Activated B cell treated with CpG ODN at 0.5 μM for 24 hours (primary cell): ENCODE results near the gene COG8. TPM values are rescaled to one million over a fixed set of nuclear protein-coding genes. Genes with fewer than 3 reads are reported as not detected.

Experiments used
- ATAC-seq: fragments of 200-7000 bp; cut with Tn5 transposase; one replicate; pipeline ENCODE4 v1.10.0; 2021; ENCODE audit warnings: low read depth, mild to moderate bottlenecking, moderate library complexity
- CTCF ChIA-PET: fragments of 350-600 bp; sonication (Branson Sonifier 250); formaldehyde crosslinking; loops from one replicate; lab custom pipeline; 2021; ENCODE audit warnings: antibody characterized with exemption; lab: Charles Lee
- POLR2A ChIA-PET: fragments of 350-600 bp; sonication (Branson Sonifier 250); formaldehyde crosslinking; loops from one replicate; lab custom pipeline; 2021; ENCODE audit warnings: antibody characterized with exemption; lab: Charles Lee
- DNase-seq: peaks from one replicate; pipeline ENCODE4 v3.0.0; 2022
- H3K27ac Mint-ChIP-seq: one replicate; pipeline ENCODE4 v1.8.0; 2020; ENCODE audit warnings: mixed read lengths
- H3K27me3 Mint-ChIP-seq: one replicate; pipeline ENCODE4 v1.8.0; 2021; ENCODE audit warnings: mixed read lengths
- H3K36me3 Mint-ChIP-seq: one replicate; pipeline ENCODE4 v1.8.0; 2021; ENCODE audit warnings: low read depth, mixed read lengths
- H3K4me1 Mint-ChIP-seq: one replicate; pipeline ENCODE4 v1.8.0; 2021; ENCODE audit warnings: mixed read lengths
- H3K4me3 Mint-ChIP-seq: one replicate; pipeline ENCODE4 v1.8.0; 2020; ENCODE audit warnings: mild to moderate bottlenecking, mixed read lengths
- H3K9me3 Mint-ChIP-seq: one replicate; pipeline ENCODE4 v1.8.0; 2020; ENCODE audit warnings: mixed read lengths
- CTCF ChIP-seq: fragments of 200-600 bp; IDR thresholded peaks from one replicate; pipeline ENCODE4 v1.8.0; 2022; ENCODE audit warnings: antibody characterized with exemption, mild to moderate bottlenecking
- intact Hi-C: fragments of 100-400 bp; cut with micrococcal nuclease; formaldehyde crosslinking; loops from one replicate; pipeline ENCODE4 v1.15.1; 2024
- total RNA-seq: library from RNA; stranded (reverse); gene quantifications from 2 replicates; pipeline ENCODE4 v1.2.3, GENCODE V29; 2022

Gene COG8
- total RNA-seq, 1 donor from 2014 or later = 45.4 TPM

GRCh38 chr16:69325784-69326171, 13.6 kb downstream of the COG8 start:
- peaks cover 74% of the 10 kb centered on the region for H3K36me3 Mint-ChIP-seq

GRCh38 chr16:69324585-69325253, 14.6 kb downstream of the COG8 start:
- POLR2A ChIA-PET = interaction anchor here (0.7 to 1.2 kb wide), 3 partner anchors 51 to 933 kb away, joined by 3 to 5 read pairs (median 5); no protein-coding TSS in a partner anchor
- TF ChIP-seq CTCF = no peak
- H3K27me3 Mint-ChIP-seq = no peaks in the 10 kb centered on the region
- H3K9me3 Mint-ChIP-seq = no peaks in the 10 kb centered on the region
- H3K36me3 Mint-ChIP-seq = peaks cover 80% of the 10 kb centered on the region
- DNase-seq = no peak
- no peak overlapping the region for H3K4me3 Mint-ChIP-seq
- intact Hi-C loops = no loop called here
- H3K27ac Mint-ChIP-seq = no peak overlapping the region
- no peak for ATAC-seq
- CTCF ChIA-PET = no interaction called here
- H3K4me1 Mint-ChIP-seq = peaks cover 33% of the 10 kb centered on the region

More at GRCh38 chr16:69325784-69326171, 13.6 kb downstream of the COG8 start:
- CTCF ChIA-PET = no interaction called here
- Mint-ChIP-seq H3K9me3 (no peaks in the 10 kb centered on the region), H3K27ac (no peak overlapping the region), H3K27me3 (no peaks in the 10 kb centered on the region), H3K4me1 (peaks cover 34% of the 10 kb centered on the region), H3K4me3 (no peak overlapping the region)
- ATAC-seq (no peak), DNase-seq (no peak)
- POLR2A ChIA-PET = interaction anchor here (0.7 kb wide), 1 partner anchor 932 kb away, joined by 5 read pairs; no protein-coding TSS in a partner anchor
- intact Hi-C loops = no loop called here
- no peak for TF ChIP-seq CTCF

GRCh38 chr16:69324013-69324531, 15.3 kb downstream of the COG8 start:
- Mint-ChIP-seq H3K4me1 (peaks cover 26% of the 10 kb centered on the region), H3K9me3 (no peaks in the 10 kb centered on the region), H3K27me3 (no peaks in the 10 kb centered on the region), H3K4me3 (no peak overlapping the region), H3K27ac (no peak overlapping the region), H3K36me3 (peaks cover 84% of the 10 kb centered on the region)
- ATAC-seq (no peak), DNase-seq (no peak)
- ChIA-PET CTCF (no interaction called here), POLR2A (interaction anchor here (0.6 to 1.2 kb wide), 3 partner anchors 12 to 52 kb away, joined by 3 to 4 read pairs (median 3); no protein-coding TSS in a partner anchor)
- intact Hi-C loops = no loop called here
- TF ChIP-seq CTCF = no peak

- no peaks in the 10 kb centered on the region for H3K9me3 Mint-ChIP-seq
- H3K27me3 Mint-ChIP-seq = no peaks in the 10 kb centered on the region
- no peak overlapping the region for H3K4me3 Mint-ChIP-seq
- no peak for ATAC-seq
- CTCF ChIA-PET = no interaction called here
- POLR2A ChIA-PET = interaction anchor here (0.6 to 1.2 kb wide), 2 partner anchors 11 to 52 kb away, joined by 3 read pairs; no protein-coding TSS in a partner anchor
- H3K4me1 Mint-ChIP-seq = peaks cover 20% of the 10 kb centered on the region
- DNase-seq = no peak
- H3K27ac Mint-ChIP-seq = no peak overlapping the region
- H3K36me3 Mint-ChIP-seq = peaks cover 84% of the 10 kb centered on the region
- no peak for TF ChIP-seq CTCF
- intact Hi-C loops = no loop called here
Measured at GRCh38 chr16:69323415-69323814, 15.9 kb downstream of the COG8 start.

GRCh38 chr16:69322343-69322742, 17.0 kb downstream of the COG8 start:
- Mint-ChIP-seq H3K9me3 (no peaks in the 10 kb centered on the region), H3K27me3 (no peaks in the 10 kb centered on the region), H3K4me3 (no peak overlapping the region), H3K4me1 (peaks cover 15% of the 10 kb centered on the region), H3K36me3 (peaks cover 86% of the 10 kb centered on the region), H3K27ac (no peak overlapping the region)
- intact Hi-C loops = no loop called here
- POLR2A ChIA-PET = no interaction called here
- ATAC-seq (no peak), DNase-seq (no peak)
- CTCF ChIA-PET = no interaction called here
- no peak for TF ChIP-seq CTCF
